Right renal pelvis (tissue), 4 donors: ENCODE data around the gene SLC15A5. TPM values are rescaled to one million over a fixed set of nuclear protein-coding genes. Genes with fewer than 3 reads are reported as not detected.

Experiments
- DNase-seq, 4 donors: peaks; one replicate each; pipeline ENCODE4 v3.0.0-alpha.2; 2013; ENCODE audit warnings: low read depth in 4 of 4, low spot score in 3 of 4, missing footprints in 1 of 4
- polyA plus RNA-seq, 4 donors: library from polyadenylated mRNA; unstranded; fragments of 120-200 nt; gene quantifications; one replicate each; pipeline ENCODE4 v1.2.1, GENCODE V29; 2013; ENCODE audit not compliant: insufficient read length in 4 of 4

The SLC15A5 gene
- polyA plus RNA-seq, 4 donors = not detected

- DNase-seq = no peak
Measured at GRCh38 chr12:16184681-16185080, 92.8 kb downstream of the SLC15A5 start.

DNA sequence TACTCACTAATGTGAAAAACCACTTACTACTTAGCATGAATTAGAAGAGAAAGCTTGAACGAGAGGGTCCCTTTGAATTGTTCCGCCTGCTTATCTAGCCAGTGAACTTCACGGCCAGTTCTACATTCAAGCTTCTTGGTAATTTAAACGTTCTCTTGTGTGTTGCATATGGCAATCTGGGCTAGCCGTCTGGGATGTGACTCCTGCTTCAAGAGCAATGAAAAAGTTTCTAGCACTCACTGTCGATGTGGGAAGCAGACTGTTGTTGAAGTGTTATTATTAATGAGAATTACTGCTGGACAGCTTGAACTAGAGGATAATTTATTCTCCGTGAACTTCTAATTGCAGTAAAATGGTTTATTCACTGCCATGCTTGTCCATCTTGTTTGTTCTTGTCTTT is 93.9 kb downstream of the SLC15A5 start:
- no peak for DNase-seq

DNA sequence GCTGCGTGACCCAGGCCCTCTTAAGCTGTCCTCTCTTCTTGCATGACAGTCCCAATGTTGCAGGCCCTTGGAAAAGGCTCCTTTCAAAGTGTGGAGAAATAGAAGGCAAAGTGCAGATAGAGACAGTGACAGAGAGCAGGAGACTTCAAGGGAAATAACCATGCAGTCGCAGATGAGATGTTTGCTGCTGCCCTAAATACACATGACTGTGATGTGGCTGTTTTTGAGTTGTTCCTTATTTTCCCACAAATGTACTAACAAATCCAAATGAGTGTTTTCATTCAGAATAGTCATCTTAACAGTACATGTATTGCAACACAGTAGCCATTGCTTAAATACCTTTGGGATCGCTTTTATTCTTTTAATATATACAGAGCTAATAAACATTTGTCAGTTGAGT is 101.6 kb downstream of the SLC15A5 start:
- no peak for DNase-seq

DNA sequence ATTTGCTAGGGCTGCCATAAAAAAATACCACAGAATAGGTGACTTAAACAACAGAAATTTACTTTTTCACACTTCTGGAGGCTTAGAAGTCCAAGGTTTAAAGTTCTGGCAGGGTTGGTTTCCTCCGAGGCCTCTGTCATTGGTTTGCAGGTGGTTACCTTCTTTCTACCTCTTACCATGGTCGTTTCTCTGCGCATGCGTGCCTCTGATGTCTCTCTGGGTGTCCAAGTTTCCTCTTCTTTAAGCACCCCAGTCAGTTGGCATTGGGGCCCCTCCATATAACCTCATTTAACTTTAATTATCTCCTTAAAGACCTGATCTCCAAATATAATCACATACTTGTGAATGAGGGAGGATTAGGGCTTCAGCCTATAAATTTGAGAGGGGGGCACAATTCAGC is 103.2 kb downstream of the SLC15A5 start:
- no peak for DNase-seq

- no peak for DNase-seq
Measured at GRCh38 chr12:16171348-16171747, 106.1 kb downstream of the SLC15A5 start.

GRCh38 chr12:16168078-16168477 is 109.4 kb downstream of the SLC15A5 start:
- no peak for DNase-seq

DNA sequence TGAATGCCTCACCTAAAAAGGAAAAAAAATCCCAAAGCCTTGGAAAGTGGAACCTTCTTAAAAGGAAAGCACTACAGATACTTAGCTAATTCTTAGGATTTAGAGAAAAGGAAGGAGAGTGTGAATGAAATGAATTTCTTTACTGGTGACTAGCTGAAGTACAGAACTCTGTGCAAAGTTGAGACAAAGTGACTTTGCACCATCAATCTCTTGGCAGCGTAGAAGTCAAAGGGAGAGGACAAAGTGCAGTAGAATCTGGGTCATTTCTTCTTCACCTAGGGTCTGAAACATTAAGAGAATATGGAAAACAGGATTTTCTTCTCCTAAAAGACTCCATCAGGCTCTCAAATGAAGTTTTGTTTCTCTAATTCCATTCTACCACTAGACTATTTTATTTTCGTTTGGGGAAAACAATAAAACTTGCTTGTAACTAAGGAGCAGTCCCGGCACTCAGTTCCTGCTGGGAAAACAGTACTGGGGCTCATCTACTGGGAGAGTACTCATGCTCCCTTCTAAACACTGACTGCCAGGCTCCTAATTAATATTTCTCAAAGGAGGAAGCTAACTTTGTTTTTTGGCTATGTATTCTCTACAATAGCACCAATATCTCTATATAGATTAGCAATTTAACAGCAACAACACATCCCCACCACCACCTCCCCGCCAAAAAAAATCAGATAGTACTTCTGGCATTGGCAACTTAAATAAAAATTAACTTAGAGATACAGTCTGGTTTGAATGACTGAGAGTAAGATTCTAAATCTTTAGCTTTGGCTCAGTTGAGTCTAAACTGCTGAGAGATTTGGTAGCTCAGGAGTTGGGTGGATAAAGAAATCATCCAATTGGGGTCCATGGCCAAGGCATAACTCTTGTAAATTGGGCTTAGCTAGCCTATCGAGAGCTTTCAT is 110.7 kb downstream of the SLC15A5 start:
- no peak for DNase-seq

DNA sequence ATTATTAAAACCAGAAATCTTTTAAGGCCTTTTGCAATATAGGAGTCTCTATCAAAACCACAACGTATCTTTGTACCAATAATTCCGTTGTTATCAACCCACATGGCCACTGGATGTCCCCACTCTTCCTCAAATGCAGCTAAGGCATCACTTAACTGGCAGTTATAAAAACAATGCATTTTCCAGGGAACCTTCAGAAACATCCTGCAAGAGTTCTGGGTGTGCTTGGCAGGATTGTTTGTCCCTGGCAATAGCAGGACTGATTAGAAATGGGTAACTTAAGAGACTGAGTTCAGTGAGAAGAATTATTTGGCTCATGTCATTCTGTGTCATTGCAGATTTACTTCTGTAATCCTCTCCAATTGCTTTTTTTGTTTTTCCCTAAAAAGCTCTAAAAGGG is 112.0 kb downstream of the SLC15A5 start:
- DNase-seq = peak in 3 of 4 donors; percentile 10 to 22 (median 22)

GRCh38 chr12:16163901-16164300 is 113.6 kb downstream of the SLC15A5 start:
- no peak for DNase-seq

GRCh38 chr12:16163146-16163545 is 114.3 kb downstream of the SLC15A5 start:
- DNase-seq = no peak

- no peak for DNase-seq
Measured at GRCh38 chr12:16159571-16159970, 117.9 kb downstream of the SLC15A5 start.

GRCh38 chr12:16158050-16158449 is 119.4 kb downstream of the SLC15A5 start:
- DNase-seq = no peak

- no peak for DNase-seq
Measured at GRCh38 chr12:16155938-16156337, 121.5 kb downstream of the SLC15A5 start.

GRCh38 chr12:16154990-16155389 is 122.5 kb downstream of the SLC15A5 start:
- DNase-seq = no peak

- no peak for DNase-seq
Measured at GRCh38 chr12:16152885-16153673, 124.4 kb downstream of the SLC15A5 start.

DNA sequence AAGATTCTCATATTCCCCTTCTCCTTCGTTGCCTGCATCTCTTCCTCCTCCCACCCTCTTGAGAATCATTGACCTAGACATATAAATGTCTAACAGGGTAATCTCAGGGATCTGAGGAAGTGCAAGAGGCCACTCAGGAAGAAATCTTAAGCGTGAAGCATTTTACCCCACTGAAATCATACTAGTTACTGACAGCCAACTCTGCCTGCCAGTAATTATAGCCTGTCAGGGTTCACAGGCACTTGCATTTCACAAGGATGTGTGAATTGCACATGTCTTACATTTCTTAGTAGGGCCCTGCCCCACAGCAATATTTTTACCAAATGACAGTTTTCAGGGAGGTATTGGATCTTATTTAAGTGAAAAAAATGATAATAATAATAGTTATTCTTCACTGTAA is 127.2 kb downstream of the SLC15A5 start:
- DNase-seq = no peak

- no peak for DNase-seq
Measured at GRCh38 chr12:16148938-16149337, 128.5 kb downstream of the SLC15A5 start.

Other genes starting within 250 kb of the SLC15A5 start
- gene MGST1, start 70.0 kb upstream of the SLC15A5 start, polyA plus RNA-seq = 10 to 100 TPM; 29.4 to 46.1 (median 42.6) TPM